ENCODE measurements around the gene XRCC2. TPM values are rescaled to one million over a fixed set of nuclear protein-coding genes. Genes with fewer than 3 reads are reported as not detected.
"Not testable (repeated sequence)": the region's sequence is repeated elsewhere in the genome, so short reads cannot be mapped to it uniquely, and the experiment has no call there.

Gene XRCC2
- 13.7 TPM for polyA plus RNA-seq (2012; ENCODE audit: insufficient read depth, insufficient read length)

DNA sequence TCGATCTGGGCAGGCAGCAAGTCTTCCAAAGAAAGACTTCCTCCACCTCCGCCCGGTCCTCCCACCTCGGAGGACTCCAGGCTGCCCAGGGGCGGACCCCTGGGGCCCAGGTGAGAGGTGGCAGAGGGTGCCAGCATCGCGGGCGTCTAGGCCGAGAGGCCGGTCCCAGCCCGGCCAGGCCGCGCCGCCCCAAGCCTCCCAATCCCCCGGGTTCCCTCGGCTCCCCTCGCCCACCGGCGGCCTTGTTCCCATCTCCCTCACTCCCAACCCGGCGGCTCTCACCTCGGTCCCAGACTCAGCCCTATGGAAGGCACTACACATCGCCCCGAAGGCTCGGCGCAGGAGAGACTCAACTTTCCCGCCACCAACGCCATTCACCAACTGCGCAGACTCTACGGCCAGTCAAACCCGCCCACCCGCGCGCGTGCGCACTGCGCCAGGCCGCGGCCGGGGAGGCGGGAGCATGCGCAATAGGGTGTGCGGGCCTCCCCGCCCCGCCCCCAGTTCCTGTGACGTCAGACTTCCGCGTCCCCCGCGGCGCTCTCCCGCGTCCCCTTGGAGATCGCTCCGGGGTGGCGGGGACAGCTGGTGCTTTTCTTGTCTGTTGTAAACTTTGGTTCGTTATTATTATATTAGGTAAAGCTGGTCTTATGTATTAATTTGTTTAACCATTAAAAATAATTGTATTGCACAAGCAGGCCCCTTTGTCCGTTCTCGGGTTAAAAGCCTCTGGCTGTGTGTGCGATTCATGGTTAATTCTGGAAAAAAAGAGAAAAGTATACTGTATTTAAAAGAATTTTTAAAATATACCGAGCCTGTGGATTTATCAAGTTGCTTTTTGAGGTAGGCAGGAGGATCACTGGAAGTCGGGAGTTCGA is at the start of gene XRCC2:
Gene XRCC2 (minus strand): TSS at position 383 of the 878 bp plus-strand sequence. CDS start 62 bp downstream, at position 321.
- peak; percentile 86 for DNase-seq (ENCODE audit: low read depth, low spot score)
- H3K4me3 ChIP-seq (ENCODE audit: low read length) = peak within 1 kb of the TSS; percentile 93

DNA sequence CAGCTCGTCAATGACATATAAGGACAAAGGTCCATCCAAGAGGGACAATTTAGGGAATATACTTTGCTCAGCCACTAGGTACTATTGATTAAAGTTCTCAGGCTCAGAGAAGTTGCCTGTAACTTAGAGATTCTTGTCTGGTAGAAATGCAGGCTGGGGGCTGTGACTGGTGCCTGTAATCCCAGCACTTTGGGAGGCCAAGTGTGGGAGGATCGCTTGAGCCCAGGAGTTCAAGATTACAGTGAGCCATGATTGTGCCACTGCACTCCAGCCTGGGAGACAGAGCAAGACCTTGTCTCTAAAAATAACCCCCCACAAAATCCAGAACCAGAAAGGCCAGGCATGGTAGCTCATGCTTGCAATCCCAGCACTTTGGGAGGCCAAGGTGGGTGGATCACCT is 47.4 kb upstream of the XRCC2 start:
- DNase-seq (ENCODE audit: low read depth, low spot score) = no peak
- H3K4me3 ChIP-seq (ENCODE audit: low read length) = no peak overlapping the region

DNA sequence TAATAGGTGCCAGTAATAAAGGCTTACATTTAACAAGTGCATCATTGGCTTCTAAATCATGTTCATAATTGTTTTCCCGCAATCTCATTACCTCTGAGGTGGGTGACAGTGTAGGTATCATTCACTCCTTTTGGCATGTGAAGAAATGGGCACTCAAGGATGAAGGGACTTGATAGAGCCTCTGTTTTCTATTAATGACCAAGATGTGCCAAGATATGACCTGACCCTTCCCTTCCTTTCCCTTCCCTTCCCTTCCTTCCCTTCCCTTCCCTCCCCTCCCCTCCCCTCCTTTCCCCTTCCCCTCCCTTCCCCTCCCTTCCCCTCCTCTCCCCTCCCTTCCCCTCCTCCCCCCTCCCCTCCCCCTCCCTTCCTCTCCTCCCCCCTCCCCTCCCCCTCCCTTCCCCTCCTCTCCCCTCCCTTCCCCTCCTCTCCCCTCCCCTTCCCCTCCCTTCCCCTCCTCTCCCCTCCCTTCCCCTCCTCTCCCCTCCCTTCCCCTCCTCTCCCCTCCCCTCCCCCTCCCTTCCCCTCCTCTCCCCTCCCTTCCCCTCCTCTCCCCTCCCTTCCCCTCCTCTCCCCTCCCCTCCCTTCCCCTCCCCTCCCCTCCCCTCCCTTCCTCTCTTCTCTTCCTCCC is 36.6 kb upstream of the XRCC2 start:
- not testable (repeated sequence) for H3K4me3 ChIP-seq (ENCODE audit: low read length); DNase-seq (ENCODE audit: low read depth, low spot score)

DNA sequence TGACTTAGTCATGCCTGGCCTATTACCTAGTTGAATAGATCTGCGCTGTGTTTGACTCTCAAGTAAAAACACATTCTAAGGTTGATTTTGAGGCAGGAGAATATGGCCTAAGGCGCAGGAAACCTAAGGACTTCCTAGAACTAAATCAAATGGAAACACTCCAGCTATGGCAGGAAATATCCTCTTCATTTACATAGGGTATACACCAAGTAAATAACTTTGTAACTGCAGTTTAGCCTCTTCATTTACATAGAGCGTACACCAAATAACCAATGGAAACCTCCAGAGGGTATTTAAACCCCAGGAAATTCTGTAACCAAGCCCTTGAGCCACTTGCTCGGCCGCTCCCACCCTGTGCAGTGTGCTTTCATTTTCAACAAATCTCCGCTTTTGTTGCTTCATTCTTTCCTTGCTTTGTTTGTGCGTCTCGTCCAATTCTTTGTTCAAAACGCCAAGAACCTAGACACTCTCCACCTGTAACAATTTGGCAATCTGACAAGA is 35.6 kb upstream of the XRCC2 start:
- no peak overlapping the region for H3K4me3 ChIP-seq (ENCODE audit: low read length)
- DNase-seq (ENCODE audit: low read depth, low spot score) = no peak

DNA sequence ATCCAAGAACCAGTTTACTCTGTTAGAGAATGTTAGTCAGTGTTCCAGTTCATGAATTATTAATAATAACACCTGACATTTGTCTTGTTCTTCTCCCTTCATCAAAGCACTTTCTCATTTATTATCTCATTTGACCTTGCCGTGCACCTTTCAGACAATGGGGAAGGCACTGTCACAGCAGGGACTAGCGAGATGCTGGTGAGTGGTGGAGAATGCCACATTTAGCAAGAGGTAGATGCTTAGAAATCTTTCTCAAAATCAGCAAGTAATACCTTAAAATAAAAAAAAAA is 34.2 kb upstream of the XRCC2 start:
- DNase-seq (ENCODE audit: low read depth, low spot score) = no peak

DNA sequence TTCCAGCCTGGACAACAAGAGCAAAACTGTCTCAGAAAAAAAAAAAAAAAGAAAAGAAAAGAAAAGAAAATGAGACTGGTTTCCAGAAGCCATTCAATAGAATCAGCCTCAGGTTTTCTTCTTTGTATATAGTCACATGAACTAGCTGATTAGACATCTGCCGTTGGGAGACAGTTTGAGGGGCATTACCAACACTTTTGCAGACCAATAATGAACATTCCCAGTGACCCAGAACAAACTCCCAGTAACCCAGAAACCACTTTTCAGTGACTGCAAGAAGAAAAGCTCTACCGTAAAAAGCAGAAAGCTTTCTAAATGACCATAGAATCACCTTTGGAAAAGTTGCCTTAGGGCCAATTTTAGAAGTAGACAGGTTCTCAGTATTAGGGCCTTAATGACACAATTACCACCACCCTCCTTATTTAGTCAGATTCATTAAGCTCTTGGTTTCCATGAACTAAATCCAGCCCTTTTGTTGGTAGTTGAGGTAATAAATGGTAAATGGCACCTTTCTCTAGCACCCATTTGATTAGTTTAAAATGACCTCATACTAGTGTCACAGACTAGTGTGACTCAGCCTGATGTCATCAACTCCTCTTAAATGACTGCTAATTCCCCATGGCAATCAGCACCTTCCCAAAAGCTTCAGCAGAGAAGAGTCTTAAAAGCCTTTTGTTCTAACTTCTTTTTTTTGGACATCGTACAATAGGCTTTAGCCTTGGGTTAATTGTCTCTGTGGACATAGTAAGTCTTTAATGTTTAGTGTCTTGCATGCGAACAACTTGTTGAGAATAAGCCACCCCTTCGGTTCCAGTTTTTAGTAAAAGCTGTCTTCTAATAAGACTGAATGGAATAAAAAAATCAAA is 33.6 kb upstream of the XRCC2 start:
- DNase-seq (ENCODE audit: low read depth, low spot score) = no peak
- no peak overlapping the region for H3K4me3 ChIP-seq (ENCODE audit: low read length)

More for the DNA sequence above, 34.2 kb upstream of the XRCC2 start:
- H3K4me3 ChIP-seq (ENCODE audit: low read length) = no peak overlapping the region

GRCh38 chr7:152704796-152705384 is 28.9 kb upstream of the XRCC2 start:
- H3K4me3 ChIP-seq (ENCODE audit: low read length) = no peak overlapping the region
- no peak for DNase-seq (ENCODE audit: low read depth, low spot score)

DNA sequence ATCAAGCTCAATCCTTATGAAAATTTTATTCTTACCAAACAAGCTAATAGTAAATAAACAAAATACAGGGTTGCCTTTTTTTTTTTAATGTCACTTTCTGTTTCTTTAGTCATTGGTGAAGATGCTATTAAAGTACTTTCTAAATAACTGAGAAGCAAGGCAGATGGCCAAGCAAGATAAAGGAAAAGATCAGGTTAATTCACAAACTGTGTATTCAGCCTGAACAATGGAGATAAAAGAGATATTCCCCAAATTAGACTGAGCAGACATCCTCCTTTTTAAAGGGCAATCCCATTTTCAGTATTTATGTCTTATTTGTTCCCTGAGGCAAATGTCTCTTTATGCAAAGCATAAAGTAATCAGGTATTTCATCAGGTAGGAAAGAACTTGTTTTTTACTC is 23.1 kb upstream of the XRCC2 start:
- no peak for DNase-seq (ENCODE audit: low read depth, low spot score)
- no peak overlapping the region for H3K4me3 ChIP-seq (ENCODE audit: low read length)

- not testable (repeated sequence) for DNase-seq (ENCODE audit: low read depth, low spot score); H3K4me3 ChIP-seq (ENCODE audit: low read length)
These were observed 21.5 kb upstream of the XRCC2 start for GRCh38 chr7:152697268-152697974.

- not testable (repeated sequence) for H3K4me3 ChIP-seq (ENCODE audit: low read length); DNase-seq (ENCODE audit: low read depth, low spot score)
These were observed 16.3 kb upstream of the XRCC2 start for GRCh38 chr7:152692196-152692595.

- DNase-seq (ENCODE audit: low read depth, low spot score) = no peak
- H3K4me3 ChIP-seq (ENCODE audit: low read length) = no peak overlapping the region
These were observed 7.4 kb upstream of the XRCC2 start for GRCh38 chr7:152683297-152683696.

GRCh38 chr7:152677808-152678670 is 2.1 kb upstream of the XRCC2 start:
- no peak for DNase-seq (ENCODE audit: low read depth, low spot score)
- H3K4me3 ChIP-seq (ENCODE audit: low read length) = no peak overlapping the region

GRCh38 chr7:152674860-152675758 is 832 bp downstream of the XRCC2 start:
- DNase-seq (ENCODE audit: low read depth, low spot score) = no peak
- H3K4me3 ChIP-seq (ENCODE audit: low read length) = peak overlapping the region; percentile 93

DNA sequence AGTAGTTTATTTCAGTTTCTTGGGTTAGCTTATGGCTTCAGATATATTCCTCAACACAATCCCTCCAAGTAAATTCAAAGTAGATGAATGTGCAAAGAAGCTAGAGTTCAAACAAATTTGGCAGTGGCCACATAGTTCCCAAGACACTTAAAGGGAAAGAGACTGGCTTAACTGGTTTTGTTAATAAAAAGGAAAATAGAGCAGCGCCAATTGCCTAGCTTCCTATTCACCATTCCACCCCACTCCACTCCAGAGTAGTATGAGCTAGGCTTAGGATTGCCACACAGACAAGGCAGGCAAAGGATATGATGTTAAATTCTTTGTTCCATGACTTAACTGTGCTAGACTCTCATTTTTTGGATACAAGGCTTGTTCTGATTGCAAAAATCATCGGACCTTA is 2.0 kb downstream of the XRCC2 start:
- H3K4me3 ChIP-seq (ENCODE audit: low read length) = no peak overlapping the region
- DNase-seq (ENCODE audit: low read depth, low spot score) = no peak

- no peak for DNase-seq (ENCODE audit: low read depth, low spot score)
- H3K4me3 ChIP-seq (ENCODE audit: low read length) = no peak overlapping the region
These were observed 3.3 kb downstream of the XRCC2 start for GRCh38 chr7:152672626-152673025.

- H3K4me3 ChIP-seq (ENCODE audit: low read length) = no peak overlapping the region
- DNase-seq (ENCODE audit: low read depth, low spot score) = no peak
These were observed 6.2 kb downstream of the XRCC2 start for GRCh38 chr7:152669758-152670157.

GRCh38 chr7:152668975-152669374 is 7.0 kb downstream of the XRCC2 start:
- no peak for DNase-seq (ENCODE audit: low read depth, low spot score)

More at GRCh38 chr7:152668975-152669374, 7.0 kb downstream of the XRCC2 start:
- H3K4me3 ChIP-seq (ENCODE audit: low read length) = no peak overlapping the region
